GM21737 (cell line): Measurements from ENCODE around the gene JAM3.
"Not testable (repeated sequence)": the region's sequence is repeated elsewhere in the genome, so short reads cannot be mapped to it uniquely, and the experiment has no call there.

Experiments
- ATAC-seq: cut with Tn5 transposase; IDR thresholded peaks from one replicate; pipeline ENCODE4 v1.9.1; 2021; ENCODE audit warnings: mild to moderate bottlenecking, moderate library complexity; ENCODE audit not compliant: unreplicated experiment

The JAM3 gene

GRCh38 chr11:134060316-134060715 is 8.6 kb upstream of the JAM3 start:
- no peak for ATAC-seq

- ATAC-seq, result no peak
These were observed 6.4 kb upstream of the JAM3 start for GRCh38 chr11:134062265-134063123.

DNA sequence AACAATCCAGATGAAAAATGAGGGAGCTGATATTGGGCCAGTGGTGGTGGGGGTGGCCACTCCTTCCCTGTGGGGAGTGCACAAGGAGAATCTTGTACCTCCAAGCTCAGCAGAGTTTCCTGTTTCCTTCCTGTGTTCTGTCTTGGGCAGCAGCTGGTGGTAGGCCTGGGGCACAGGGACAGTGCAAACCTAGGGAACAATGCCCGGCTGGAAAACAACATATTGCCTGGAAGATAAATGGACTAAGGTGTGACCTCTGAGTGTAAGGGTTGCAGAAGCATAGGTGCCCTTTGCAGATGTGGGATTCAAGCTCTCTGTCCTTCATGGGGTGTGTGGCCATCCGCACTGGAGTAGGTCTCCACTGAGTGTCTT is 5.8 kb upstream of the JAM3 start:
- ATAC-seq, result no peak

- no peak for ATAC-seq
These were observed 4.7 kb upstream of the JAM3 start for GRCh38 chr11:134063991-134064747.

DNA sequence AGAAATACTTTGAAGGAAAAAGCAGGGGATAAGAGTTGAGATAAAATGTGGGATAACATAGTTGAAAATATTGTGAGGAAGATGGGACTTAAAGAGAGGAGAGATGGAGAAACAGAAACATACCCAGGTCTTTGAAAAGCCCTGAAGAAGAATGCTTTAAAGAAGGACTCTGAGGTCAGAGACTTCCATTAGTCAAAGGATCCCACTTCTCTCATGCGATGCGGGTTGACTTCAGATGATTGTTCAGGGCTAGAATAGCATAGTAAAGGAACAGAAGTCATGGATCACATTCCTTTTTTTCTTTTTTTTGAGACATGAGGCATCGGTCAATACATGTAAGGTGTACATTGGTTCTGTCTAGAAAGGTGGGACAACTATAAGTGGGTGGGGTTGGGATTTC is 3.5 kb upstream of the JAM3 start:
- no peak for ATAC-seq

DNA sequence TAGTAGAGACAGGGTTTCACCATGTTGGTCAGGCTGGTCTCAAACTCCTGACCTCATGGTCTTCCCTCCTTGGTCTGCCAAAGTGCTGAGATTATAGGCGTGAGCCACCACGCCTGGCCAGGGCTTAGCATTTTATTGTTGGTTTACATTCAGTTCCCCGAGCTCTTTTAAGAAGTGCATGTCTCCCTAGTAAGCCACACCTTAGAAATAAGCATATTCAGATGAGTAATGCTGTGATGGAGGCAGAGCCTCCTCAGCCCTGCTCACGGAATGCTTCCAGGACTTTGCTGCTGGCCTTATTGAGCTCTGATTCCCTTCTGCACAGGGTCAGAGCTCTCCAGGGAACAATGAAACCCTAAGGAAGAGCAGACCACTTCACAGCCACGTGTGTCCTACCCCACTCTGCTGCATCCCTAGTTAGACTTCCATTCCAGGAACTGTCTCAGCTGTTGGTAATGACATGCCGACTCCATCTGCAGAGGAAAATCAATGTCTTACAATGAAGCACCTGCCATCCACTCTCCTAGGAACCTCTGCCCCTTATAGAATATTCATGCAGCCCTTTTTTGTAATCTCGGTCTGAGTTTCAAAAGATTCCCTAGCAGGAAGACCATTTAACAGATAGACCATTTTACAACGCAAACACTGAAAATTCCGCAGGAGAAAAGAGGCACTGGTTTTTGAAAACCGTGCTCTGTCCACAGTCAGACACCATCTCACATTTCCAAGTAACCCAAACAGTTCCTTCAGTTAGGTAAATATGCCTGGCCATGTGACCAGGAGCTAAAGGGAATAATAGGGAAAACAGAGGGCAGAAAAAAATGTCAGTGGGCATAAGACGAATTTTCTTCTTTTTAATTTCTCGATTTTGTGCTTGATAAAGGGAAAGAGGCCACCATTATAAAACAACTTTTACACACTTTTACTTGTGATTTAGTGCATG is 1.7 kb upstream of the JAM3 start:
- ATAC-seq, result no peak

GRCh38 chr11:134069426-134070341 is 812 bp downstream of the JAM3 start:
- ATAC-seq, result no peak

DNA sequence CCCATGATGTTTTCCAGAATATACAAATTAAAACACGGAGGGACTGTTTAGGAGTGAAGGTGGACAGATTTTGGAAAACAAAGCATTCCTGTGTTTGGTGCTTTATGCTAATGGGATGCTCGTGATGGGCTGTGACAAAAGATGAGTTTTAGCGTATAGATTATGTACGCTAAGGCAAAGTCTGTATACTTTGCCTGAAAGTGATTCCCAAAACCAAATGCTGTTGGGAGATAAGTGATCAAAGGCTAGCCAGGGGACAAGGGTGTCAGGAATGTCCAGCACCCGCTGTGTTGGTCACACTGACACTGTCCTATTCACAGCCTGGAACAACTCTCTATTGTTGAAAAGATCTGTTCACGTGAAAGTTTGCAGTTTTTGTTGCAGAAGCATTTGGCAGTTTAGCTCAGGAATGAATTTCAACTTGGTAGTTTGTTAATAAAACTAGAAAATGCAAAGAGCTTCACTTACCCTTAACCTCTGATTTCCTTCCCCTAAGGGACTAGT is 1.5 kb downstream of the JAM3 start:
- ATAC-seq, result no peak

- no peak for ATAC-seq
These were observed 2.4 kb downstream of the JAM3 start for GRCh38 chr11:134071306-134071705.

DNA sequence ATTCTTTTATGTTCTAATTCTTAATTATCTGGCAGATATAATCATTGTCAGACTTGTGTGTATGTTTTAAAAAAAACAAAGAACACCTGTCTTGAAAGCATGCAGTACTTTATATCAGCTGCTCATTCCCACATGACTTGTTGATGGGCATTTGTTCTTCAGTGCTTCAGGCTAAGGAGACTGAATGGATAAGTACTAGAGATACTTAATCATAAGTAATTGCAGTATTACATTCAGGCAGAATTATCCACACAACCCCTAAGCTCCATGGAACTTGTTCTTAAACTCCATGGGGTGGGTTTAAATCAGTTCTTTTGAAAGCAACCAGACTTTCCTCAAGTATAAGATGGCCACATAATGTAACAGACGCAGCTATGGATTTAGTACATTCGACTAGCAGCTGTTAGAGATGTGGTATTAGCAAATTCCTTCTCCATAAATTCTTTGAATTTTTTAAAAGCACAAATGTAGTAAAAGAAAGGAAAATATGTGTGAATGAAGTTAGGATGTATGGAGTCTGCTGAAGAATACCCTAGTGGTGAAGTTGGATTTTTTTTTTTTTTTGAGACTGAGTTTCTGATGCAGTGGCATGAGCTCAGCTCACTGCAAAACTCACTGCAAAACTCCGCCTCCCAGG is 3.0 kb downstream of the JAM3 start:
- ATAC-seq, result no peak

GRCh38 chr11:134072844-134073243 is 4.0 kb downstream of the JAM3 start:
- no peak for ATAC-seq

GRCh38 chr11:134074346-134074745 is 5.5 kb downstream of the JAM3 start:
- no peak for ATAC-seq

DNA sequence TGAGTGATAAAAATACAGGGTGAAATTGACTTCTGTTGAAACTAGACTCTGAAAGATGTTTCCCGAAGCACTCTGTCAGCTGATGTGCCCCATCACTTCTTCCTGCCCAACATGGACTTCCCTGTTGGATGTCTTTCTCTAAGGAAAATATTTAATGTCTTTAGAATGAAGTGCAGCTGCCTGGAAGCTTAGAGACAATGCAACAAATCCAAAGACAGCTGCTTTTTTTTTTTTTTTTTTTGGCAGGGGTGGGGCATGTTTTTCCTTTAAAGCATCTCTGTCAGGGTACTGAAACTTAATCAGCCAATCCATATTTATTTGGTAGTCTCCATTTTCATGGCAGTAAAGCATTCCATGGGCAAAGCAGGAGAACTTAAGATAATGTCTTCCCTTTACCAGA is 5.9 kb downstream of the JAM3 start:
- ATAC-seq, result no peak

DNA sequence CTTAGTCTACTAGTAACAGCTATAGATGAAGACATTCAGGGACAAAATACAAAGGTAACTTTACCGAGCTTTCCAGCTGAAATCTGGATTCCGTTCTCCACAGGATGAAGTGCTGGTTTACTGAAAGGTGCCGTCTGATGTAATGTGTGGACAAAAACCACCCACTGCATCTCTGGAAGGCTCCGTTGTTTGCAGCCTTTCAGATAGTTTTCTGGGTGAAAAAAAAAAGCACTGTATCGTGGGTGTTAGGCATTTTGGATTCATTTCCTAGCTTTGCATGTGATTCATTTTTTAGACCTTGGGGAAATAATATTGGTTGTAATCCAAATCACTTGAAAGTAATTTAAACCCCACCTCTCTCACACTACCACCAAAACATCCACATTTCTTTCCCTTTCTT is 10.4 kb downstream of the JAM3 start:
- ATAC-seq, result no peak

DNA sequence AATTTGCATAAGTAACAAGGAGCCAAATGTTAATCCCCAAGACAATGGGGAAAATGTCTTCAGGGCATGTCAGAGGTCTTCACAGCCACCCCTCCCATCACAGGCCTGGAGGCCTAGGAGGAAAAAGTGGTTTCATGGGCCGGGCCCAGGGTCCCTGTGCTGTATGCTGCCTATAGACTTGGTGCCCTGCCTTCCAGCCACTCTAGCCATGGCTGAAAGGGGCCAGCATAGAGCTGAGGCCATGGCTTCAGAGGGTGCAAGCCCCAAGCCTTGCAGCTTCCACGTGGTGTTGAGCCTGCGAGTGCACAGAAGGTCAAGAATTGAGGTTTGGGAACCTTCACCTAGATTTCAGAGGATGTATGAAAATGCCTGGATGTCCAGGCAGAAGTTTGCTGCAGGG is 12.4 kb downstream of the JAM3 start:
- ATAC-seq, result not testable (repeated sequence)

- no peak for ATAC-seq
These were observed 14.1 kb downstream of the JAM3 start for GRCh38 chr11:134082990-134083389.

DNA sequence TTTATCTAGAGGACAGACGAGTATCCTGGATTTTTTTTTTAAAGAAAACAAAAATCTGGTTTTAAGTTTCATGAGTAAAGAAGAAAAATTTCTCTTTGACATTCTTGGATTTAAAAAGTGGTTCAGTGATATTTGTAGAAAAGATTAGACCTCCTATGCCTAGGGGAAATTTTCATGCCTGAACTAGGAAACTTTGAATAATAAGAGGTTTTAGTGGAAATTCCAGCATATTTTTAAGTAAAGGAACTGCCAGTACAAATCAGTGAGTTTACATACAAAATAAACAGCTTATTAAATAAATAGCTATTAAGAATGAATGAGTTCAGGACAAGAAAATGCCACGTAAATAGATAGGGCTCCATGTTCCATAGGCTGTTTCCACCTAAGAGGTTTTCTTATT is 17.5 kb downstream of the JAM3 start:
- no peak for ATAC-seq

DNA sequence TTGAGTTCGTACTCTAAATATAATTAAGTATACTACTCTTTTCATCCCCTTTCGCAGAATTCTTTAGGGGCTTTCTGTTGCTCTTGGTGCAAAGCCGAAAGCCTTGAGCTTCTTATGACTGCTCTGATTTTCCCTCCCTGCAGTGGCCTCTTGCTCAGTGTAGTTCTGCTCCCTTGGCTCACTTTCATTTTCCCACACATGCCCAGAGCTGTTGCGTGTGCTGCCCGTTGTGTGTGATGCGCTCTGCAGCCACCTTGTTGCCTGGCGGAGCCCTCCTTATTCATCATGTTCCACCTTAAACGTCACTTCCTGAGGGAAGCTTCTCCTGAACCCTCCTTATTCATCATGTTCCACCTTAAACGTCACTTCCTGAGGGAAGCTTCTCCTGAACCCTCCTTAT is 23.1 kb downstream of the JAM3 start:
- ATAC-seq, result not testable (repeated sequence)

DNA sequence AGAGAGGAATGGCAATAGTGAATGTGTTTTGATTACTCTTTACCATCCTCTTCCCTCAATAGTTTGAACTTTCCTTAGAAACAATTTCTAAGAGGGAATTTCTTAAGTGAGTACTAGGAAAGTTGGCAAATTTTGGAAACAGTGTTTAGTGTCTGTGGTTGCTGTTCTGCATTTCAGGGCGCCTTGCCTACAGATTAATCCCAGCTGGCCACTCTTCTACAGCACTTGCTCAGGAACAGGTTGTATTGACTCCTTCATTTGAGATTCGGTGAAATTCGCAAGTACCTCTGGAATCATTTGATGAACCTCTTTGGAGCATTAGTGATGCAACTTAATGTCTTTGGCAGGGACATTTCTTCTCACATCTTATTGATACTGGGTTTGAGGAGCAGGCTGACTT is 28.3 kb downstream of the JAM3 start:
- no peak for ATAC-seq
